ENCODE results near the gene LARGE1. TPM values are rescaled to one million over a fixed set of nuclear protein-coding genes. Genes with fewer than 3 reads are reported as not detected.

Gene LARGE1
- total RNA-seq, 3 donors from 2014 or later, result 23.6 to 27.8 (median 26.1) TPM

DNA sequence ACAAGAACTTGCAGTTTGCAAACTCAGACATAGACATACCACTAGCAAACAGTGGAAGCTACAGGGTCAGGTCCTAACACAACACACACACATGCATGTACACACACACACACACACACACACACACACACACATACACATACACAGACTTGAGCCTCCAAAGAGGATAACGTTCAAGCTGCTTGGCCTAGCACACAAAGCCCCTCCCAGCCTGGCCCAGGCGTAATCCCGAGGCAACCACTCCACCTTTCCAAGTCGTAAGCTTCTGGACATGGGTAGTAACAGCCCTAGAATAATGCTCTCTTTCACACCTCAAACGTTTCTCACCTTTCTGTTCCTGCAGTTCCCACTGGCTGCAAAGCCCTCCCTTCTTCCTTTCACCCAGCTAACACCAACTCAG is 88.6 kb downstream of the LARGE1 start:
- Histone ChIP-seq H3K9me3 (no peaks in the 10 kb centered on the region), H3K27ac (no peak overlapping the region), H3K4me3 (no peak overlapping the region), H3K4me1 (no peaks in the 10 kb centered on the region), H3K36me3 (no peaks in the 10 kb centered on the region), H3K27me3 (no peaks in the 10 kb centered on the region)
- intact Hi-C loops (cut with DNase I; ENCODE audit: low total_unique reads), result no loop called here
- DNase-seq (ENCODE audit: low spot score in 2 of 2), result no peak
- TF ChIP-seq, protein P1, sequence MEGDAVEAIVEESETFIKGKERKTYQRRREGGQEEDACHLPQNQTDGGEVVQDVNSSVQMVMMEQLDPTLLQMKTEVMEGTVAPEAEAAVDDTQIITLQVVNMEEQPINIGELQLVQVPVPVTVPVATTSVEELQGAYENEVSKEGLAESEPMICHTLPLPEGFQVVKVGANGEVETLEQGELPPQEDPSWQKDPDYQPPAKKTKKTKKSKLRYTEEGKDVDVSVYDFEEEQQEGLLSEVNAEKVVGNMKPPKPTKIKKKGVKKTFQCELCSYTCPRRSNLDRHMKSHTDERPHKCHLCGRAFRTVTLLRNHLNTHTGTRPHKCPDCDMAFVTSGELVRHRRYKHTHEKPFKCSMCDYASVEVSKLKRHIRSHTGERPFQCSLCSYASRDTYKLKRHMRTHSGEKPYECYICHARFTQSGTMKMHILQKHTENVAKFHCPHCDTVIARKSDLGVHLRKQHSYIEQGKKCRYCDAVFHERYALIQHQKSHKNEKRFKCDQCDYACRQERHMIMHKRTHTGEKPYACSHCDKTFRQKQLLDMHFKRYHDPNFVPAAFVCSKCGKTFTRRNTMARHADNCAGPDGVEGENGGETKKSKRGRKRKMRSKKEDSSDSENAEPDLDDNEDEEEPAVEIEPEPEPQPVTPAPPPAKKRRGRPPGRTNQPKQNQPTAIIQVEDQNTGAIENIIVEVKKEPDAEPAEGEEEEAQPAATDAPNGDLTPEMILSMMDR (IDR thresholded peaks at IDR 0.05), result no peak

DNA sequence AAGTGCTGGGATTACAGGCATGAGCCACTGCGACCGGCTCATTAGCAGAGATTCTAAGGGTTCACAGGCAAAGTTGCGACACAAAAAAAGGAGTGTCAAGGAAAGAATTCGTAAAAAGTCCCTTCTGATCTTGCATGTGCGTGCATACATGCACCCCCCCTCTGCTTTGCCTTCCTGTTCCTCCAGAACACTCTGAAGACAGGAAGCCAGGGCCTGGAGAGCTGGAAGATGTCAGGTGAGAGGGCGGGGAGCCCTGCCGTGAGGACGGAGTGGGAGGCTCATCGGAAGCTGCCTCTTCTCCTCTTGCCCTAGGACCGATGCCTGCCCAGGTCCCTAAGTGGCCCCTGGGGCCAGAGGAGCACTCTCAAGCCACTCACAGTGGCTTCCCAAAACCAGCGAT is 89.1 kb downstream of the LARGE1 start:
- H3K4me1 ChIP-seq, result no peaks in the 10 kb centered on the region
- DNase-seq (ENCODE audit: low spot score in 2 of 2), result no peak

DNA sequence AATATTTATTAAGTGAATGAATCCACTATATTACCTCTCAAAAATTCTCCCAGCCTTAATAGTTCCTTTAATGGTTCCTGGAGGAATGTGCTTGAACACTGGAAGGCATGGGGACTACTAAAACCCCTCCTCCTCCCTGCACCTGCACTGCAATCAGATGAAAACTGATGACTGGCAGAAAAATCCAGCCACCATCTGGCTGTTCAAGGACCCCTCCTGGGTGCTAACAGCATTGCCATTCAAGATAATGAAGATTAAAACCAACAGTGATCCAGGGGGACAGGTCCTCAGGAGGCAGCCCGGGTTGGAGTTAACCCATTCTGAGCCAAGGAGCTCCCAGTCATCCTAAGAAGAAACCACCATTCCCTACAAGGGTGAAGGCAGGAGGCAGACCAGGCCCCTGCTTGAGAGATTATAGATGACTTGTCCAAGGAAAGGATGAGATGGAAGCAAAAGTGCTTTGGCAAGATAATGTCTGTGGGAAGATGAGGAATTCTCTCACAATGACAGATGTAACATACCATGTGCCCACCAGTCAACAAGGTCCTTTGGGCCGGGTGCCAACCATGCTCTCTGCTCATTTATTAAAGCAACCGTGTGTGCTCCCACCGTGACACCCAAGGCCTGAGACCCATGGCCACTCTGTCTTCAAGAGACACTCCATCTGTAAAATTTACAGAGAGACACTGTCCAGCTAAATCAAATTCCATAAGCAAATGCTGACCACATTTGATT is 90.6 kb downstream of the LARGE1 start:
- Histone ChIP-seq H3K36me3 (no peaks in the 10 kb centered on the region), H3K4me3 (no peak overlapping the region), H3K9me3 (no peaks in the 10 kb centered on the region), H3K4me1 (no peaks in the 10 kb centered on the region), H3K27me3 (no peaks in the 10 kb centered on the region), H3K27ac (no peak overlapping the region)
- intact Hi-C loops (cut with DNase I; ENCODE audit: low total_unique reads), result no loop called here
- no peak for DNase-seq (ENCODE audit: low spot score in 2 of 2)
- no peak for TF ChIP-seq POLR2A (IDR thresholded peaks at IDR 0.05)
- TF ChIP-seq, protein P1 (IDR thresholded peaks at IDR 0.05), result no peak
- TF ChIP-seq POLR2AphosphoS5 (IDR thresholded peaks at IDR 0.05), result no peak

More for the DNA sequence above, 89.1 kb downstream of the LARGE1 start:
- TF ChIP-seq, protein P1 (IDR thresholded peaks at IDR 0.05), result no peak
- TF ChIP-seq POLR2A (IDR thresholded peaks at IDR 0.05), result no peak
- no peak for TF ChIP-seq POLR2AphosphoS5 (IDR thresholded peaks at IDR 0.05)
- H3K4me3 ChIP-seq, result no peak overlapping the region
- no peaks in the 10 kb centered on the region for H3K27me3 ChIP-seq
- no peaks in the 10 kb centered on the region for H3K9me3 ChIP-seq
- no peak overlapping the region for H3K27ac ChIP-seq
- intact Hi-C loops (cut with DNase I; ENCODE audit: low total_unique reads), result no loop called here
- no peaks in the 10 kb centered on the region for H3K36me3 ChIP-seq

DNA sequence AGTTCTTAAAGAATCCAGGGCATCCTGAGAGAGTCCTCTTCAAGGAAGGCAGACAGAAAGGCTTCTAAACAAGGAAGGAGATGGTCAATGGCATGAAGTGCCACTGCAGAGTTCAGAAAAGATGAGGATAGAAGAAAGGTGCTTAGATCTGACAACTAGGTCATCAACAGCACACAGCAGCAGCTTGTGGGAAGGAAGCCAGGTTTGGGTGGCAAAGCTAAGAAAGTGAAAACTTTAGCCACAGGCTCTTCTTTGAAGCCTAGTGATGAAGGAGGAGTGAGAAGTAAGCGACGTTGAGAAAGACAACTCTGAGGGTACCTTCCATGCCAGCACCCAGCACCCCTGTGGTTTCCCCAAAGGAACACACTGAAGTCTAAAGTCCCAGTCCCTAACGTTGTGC is 92.0 kb downstream of the LARGE1 start:
- intact Hi-C loops (cut with DNase I; ENCODE audit: low total_unique reads), result no loop called here
- TF ChIP-seq POLR2AphosphoS5 (IDR thresholded peaks at IDR 0.05) (no peak), POLR2A (IDR thresholded peaks at IDR 0.05) (no peak)
- TF ChIP-seq, protein P1 (IDR thresholded peaks at IDR 0.05), result no peak
- Histone ChIP-seq H3K4me1 (no peaks in the 10 kb centered on the region), H3K4me3 (no peak overlapping the region), H3K9me3 (no peaks in the 10 kb centered on the region), H3K36me3 (no peaks in the 10 kb centered on the region), H3K27me3 (no peaks in the 10 kb centered on the region), H3K27ac (no peak overlapping the region)
- no peak for DNase-seq (ENCODE audit: low spot score in 2 of 2)

DNA sequence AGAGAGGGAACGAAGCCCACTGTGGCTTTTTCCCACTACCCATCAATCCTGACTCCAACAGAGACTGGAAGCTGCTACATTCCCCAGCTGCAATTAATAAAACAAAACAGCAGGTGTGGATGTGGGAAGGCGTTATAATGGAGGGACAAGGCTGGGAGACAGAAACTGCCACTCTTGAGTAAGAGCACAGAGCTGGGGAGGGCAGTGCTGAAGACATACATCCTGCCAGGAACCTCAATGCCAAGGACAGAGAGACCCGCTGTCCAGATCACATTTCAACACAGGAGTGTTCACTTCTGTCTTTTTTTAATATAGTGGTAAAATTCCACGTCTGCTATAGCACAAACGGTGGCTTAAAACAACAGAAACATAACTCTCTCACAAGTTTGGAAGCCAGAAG is 94.5 kb downstream of the LARGE1 start:
- H3K36me3 ChIP-seq, result no peaks in the 10 kb centered on the region
- TF ChIP-seq, protein P1 (IDR thresholded peaks at IDR 0.05), result no peak
- TF ChIP-seq POLR2A (IDR thresholded peaks at IDR 0.05), result no peak
- intact Hi-C loops (cut with DNase I; ENCODE audit: low total_unique reads), result no loop called here
- no peaks in the 10 kb centered on the region for H3K4me1 ChIP-seq
- no peak overlapping the region for H3K4me3 ChIP-seq
- H3K9me3 ChIP-seq, result no peaks in the 10 kb centered on the region
- H3K27me3 ChIP-seq, result no peaks in the 10 kb centered on the region
- DNase-seq (ENCODE audit: low spot score in 2 of 2), result no peak
- H3K27ac ChIP-seq, result no peak overlapping the region
